HEK293 (cell line): ENCODE results near the gene SPPL2C.

ENCODE experiments used
- CTCF ChIA-PET: fragments of 350-600 bp; formaldehyde crosslinking; extraction: SDS; loops from one replicate; lab custom pipeline; 2021; ENCODE audit warnings: antibody characterized with exemption; lab: Yijun Ruan, JAX
- POLR2A ChIA-PET: fragments of 300-600 bp; formaldehyde crosslinking; extraction: SDS; loops from one replicate; lab custom pipeline; 2020; ENCODE audit warnings: antibody characterized with exemption, inconsistent platforms; lab: Yijun Ruan, JAX
- H3K27ac ChIP-seq: fragments of 200-500 bp; sonication (Bioruptor generic); 2 replicates; pipeline ENCODE4 v1.5.1; 2014; ENCODE audit warnings: low read depth, low read length, control low read depth, inconsistent platforms; ENCODE audit errors: extremely low read depth
- H3K36me3 ChIP-seq, 2 experiments: fragments of 200-500 bp in 1 of 2; sonication (Bioruptor generic) in 1 of 2; 1 replicate in 1 of 2; 2 replicates in 1 of 2; pipeline ENCODE4 v1.5.1; 2014 to 2017; ENCODE audit warnings: inconsistent platforms in 2 of 2, low read length in 2 of 2; ENCODE audit not compliant: control insufficient read depth in 2 of 2, insufficient read depth in 1 of 2
- H3K4me1 ChIP-seq: fragments of 200-500 bp; sonication (Bioruptor generic); 2 replicates; pipeline ENCODE4 v1.5.1; 2014; ENCODE audit warnings: mild to moderate bottlenecking, low read length, inconsistent platforms; ENCODE audit not compliant: control insufficient read depth, insufficient read depth
- H3K4me3 ChIP-seq: 2 replicates; pipeline ENCODE4 v1.5.1; 2011; ENCODE audit warnings: low read depth, mild to moderate bottlenecking, control low read depth, low read length, moderate library complexity
- H3K9me3 ChIP-seq: fragments of 200-500 bp; sonication (Bioruptor generic); 2 replicates; pipeline ENCODE4 v1.5.1; 2014; ENCODE audit warnings: low read depth, low read length, inconsistent platforms; ENCODE audit not compliant: control insufficient read depth, insufficient read depth
- AEBP2 ChIP-seq: fragments of 450-650 bp; formaldehyde crosslinking; IDR thresholded peaks from 2 replicates; pipeline ENCODE4 v1.5.1; 2016; ENCODE audit warnings: missing biosample characterization, missing genetic modification characterization, borderline replicate concordance
- BCL11B ChIP-seq: fragments of 450-650 bp; formaldehyde crosslinking; IDR thresholded peaks from 2 replicates; pipeline ENCODE4 v1.5.1; 2016; ENCODE audit warnings: low read depth, missing biosample characterization, missing genetic modification characterization
- HOXA7 ChIP-seq: sonication (generic); formaldehyde crosslinking; IDR thresholded peaks from 2 replicates; pipeline ENCODE4 v1.8.1; 2022; ENCODE audit warnings: missing genetic modification reagents, borderline replicate concordance
- KLF10 ChIP-seq: fragments of 450-650 bp; IDR thresholded peaks from 2 replicates; pipeline ENCODE4 v1.5.1; 2018; ENCODE audit warnings: missing biosample characterization, mild to moderate bottlenecking, missing genetic modification characterization
- PATZ1 ChIP-seq: fragments of 450-650 bp; formaldehyde crosslinking; IDR thresholded peaks from 2 replicates; pipeline ENCODE4 v1.5.1; 2016; ENCODE audit warnings: missing biosample characterization, missing genetic modification characterization
- SCRT2 ChIP-seq: fragments of 450-650 bp; formaldehyde crosslinking; IDR thresholded peaks from 2 replicates; pipeline ENCODE4 v1.5.1; 2016; ENCODE audit warnings: missing biosample characterization, missing genetic modification characterization
- SP7 ChIP-seq: fragments of 450-650 bp; formaldehyde crosslinking; IDR thresholded peaks from 2 replicates; pipeline ENCODE4 v1.5.1; 2016; ENCODE audit warnings: missing biosample characterization, missing genetic modification characterization
- ZBTB1 ChIP-seq: fragments of 450-650 bp; formaldehyde crosslinking; IDR thresholded peaks from 2 replicates; pipeline ENCODE4 v1.5.1; 2016; ENCODE audit warnings: missing biosample characterization, missing genetic modification characterization
- ZBTB49 ChIP-seq: fragments of 450-650 bp; formaldehyde crosslinking; IDR thresholded peaks from 2 replicates; pipeline ENCODE4 v1.5.1; 2016; ENCODE audit warnings: missing biosample characterization, missing genetic modification characterization, low read depth
- ZFHX2 ChIP-seq: fragments of 450-650 bp; formaldehyde crosslinking; conservative IDR thresholded peaks from 2 replicates; pipeline ENCODE4 v1.5.1; 2016; ENCODE audit warnings: missing biosample characterization, missing genetic modification characterization
- ZFP41 ChIP-seq: fragments of 450-650 bp; formaldehyde crosslinking; IDR thresholded peaks from 2 replicates; pipeline ENCODE4 v1.5.1; 2016; ENCODE audit warnings: missing biosample characterization, missing genetic modification characterization, borderline replicate concordance
- ZNF10 ChIP-seq: fragments of 450-650 bp; formaldehyde crosslinking; IDR thresholded peaks from 2 replicates; pipeline ENCODE4 v1.5.1; 2017; ENCODE audit warnings: missing biosample characterization, missing genetic modification characterization
- ZNF112 ChIP-seq: fragments of 450-650 bp; formaldehyde crosslinking; IDR thresholded peaks from 2 replicates; pipeline ENCODE4 v1.5.0; 2017; ENCODE audit warnings: missing biosample characterization, missing genetic modification characterization
- ZNF138 ChIP-seq: fragments of 450-650 bp; formaldehyde crosslinking; IDR thresholded peaks from 2 replicates; pipeline ENCODE4 v1.5.1; 2016; ENCODE audit warnings: missing biosample characterization, missing genetic modification characterization, borderline replicate concordance
- ZNF174 ChIP-seq: fragments of 450-650 bp; formaldehyde crosslinking; IDR thresholded peaks from 2 replicates; pipeline ENCODE4 v1.5.0; 2017; ENCODE audit warnings: missing biosample characterization, mild to moderate bottlenecking, missing genetic modification characterization
- ZNF239 ChIP-seq: fragments of 450-650 bp; formaldehyde crosslinking; IDR thresholded peaks from 2 replicates; pipeline ENCODE4 v1.5.1; 2016; ENCODE audit warnings: missing biosample characterization, missing genetic modification characterization
- ZNF292 ChIP-seq: fragments of 450-650 bp; formaldehyde crosslinking; IDR thresholded peaks from 2 replicates; pipeline ENCODE4 v1.5.1; 2016; ENCODE audit warnings: low read depth, missing biosample characterization, missing genetic modification characterization, borderline replicate concordance
- ZNF354C ChIP-seq: fragments of 450-650 bp; formaldehyde crosslinking; IDR thresholded peaks from 2 replicates; pipeline ENCODE4 v1.5.1; 2016; ENCODE audit warnings: missing biosample characterization, missing genetic modification characterization, low read depth, borderline replicate concordance
- ZNF404 ChIP-seq: fragments of 450-650 bp; formaldehyde crosslinking; IDR thresholded peaks from 2 replicates; pipeline ENCODE4 v1.5.1; 2017; ENCODE audit warnings: missing biosample characterization, missing genetic modification characterization
- ZNF449 ChIP-seq: fragments of 450-650 bp; formaldehyde crosslinking; IDR thresholded peaks from 2 replicates; pipeline ENCODE4 v1.5.1; 2017; ENCODE audit warnings: missing biosample characterization, mild to moderate bottlenecking, missing genetic modification characterization, moderate library complexity
- ZNF514 ChIP-seq: fragments of 450-650 bp; formaldehyde crosslinking; IDR thresholded peaks from 2 replicates; pipeline ENCODE4 v1.5.1; 2016; ENCODE audit warnings: missing biosample characterization, missing genetic modification characterization
- ZNF560 ChIP-seq: fragments of 450-650 bp; formaldehyde crosslinking; IDR thresholded peaks from 2 replicates; pipeline ENCODE4 v1.5.1; 2017; ENCODE audit warnings: missing biosample characterization, missing genetic modification characterization, borderline replicate concordance
- ZNF610 ChIP-seq: fragments of 450-650 bp; formaldehyde crosslinking; IDR thresholded peaks from 2 replicates; pipeline ENCODE4 v1.5.1; 2016; ENCODE audit warnings: missing biosample characterization, missing genetic modification characterization, borderline replicate concordance
- ZNF664 ChIP-seq: fragments of 450-650 bp; formaldehyde crosslinking; IDR thresholded peaks from 2 replicates; pipeline ENCODE4 v1.5.1; 2016; ENCODE audit warnings: missing biosample characterization, missing genetic modification characterization
- ZNF670 ChIP-seq: fragments of 450-650 bp; formaldehyde crosslinking; IDR thresholded peaks from 2 replicates; pipeline ENCODE4 v1.5.1; 2016; ENCODE audit warnings: missing biosample characterization, missing genetic modification characterization, low read depth
- ZNF707 ChIP-seq: fragments of 450-650 bp; formaldehyde crosslinking; IDR thresholded peaks from 2 replicates; pipeline ENCODE4 v1.5.1; 2016; ENCODE audit warnings: missing biosample characterization, missing genetic modification characterization
- ZNF791 ChIP-seq: fragments of 450-650 bp; formaldehyde crosslinking; IDR thresholded peaks from 2 replicates; pipeline ENCODE4 v1.5.1; 2016; ENCODE audit warnings: missing biosample characterization, missing genetic modification characterization
- ZNF843 ChIP-seq: fragments of 450-650 bp; formaldehyde crosslinking; IDR thresholded peaks from 2 replicates; pipeline ENCODE4 v1.5.1; 2016; ENCODE audit warnings: missing biosample characterization, missing genetic modification characterization
- ZSCAN18 ChIP-seq: fragments of 450-650 bp; formaldehyde crosslinking; IDR thresholded peaks from 2 replicates; pipeline ENCODE4 v1.5.1; 2016; ENCODE audit warnings: missing biosample characterization, missing genetic modification characterization

Gene SPPL2C

GRCh38 chr17:45888392-45888791, 43.7 kb downstream of the SPPL2C start:
- ChIA-PET CTCF (interaction anchor here (0.7 kb wide), 1 partner anchor 37 kb away, joined by 3 read pairs; no protein-coding TSS in a partner anchor), POLR2A (no interaction called here)
- Histone ChIP-seq H3K9me3 (no peaks in the 10 kb centered on the region), H3K27ac (no peak overlapping the region), H3K36me3 (no peaks in the 10 kb centered on the region), H3K4me3 (no peak overlapping the region), H3K4me1 (no peaks in the 10 kb centered on the region)
- TF ChIP-seq ZNF514 (tag by site-specific recombination) (no peak), ZNF610 (tag by site-specific recombination) (no peak), ZNF560 (tag by site-specific recombination) (no peak), ZNF112 (no peak), HOXA7 (CRISPR knock-in tag) (no peak), ZNF449 (tag by site-specific recombination) (no peak), ZNF174 (tag by site-specific recombination) (no peak), ZNF404 (tag by site-specific recombination) (no peak), ZSCAN18 (no peak), ZNF239 (tag by site-specific recombination) (no peak), KLF10 (no peak), SCRT2 (tag by site-specific recombination) (no peak), ZBTB1 (no peak), ZNF10 (tag by site-specific recombination) (no peak)

- POLR2A ChIA-PET = no interaction called here
- no peak for TF ChIP-seq ZNF354C (tag by site-specific recombination)
- TF ChIP-seq ZNF670 (tag by site-specific recombination) = no peak
- no peak for TF ChIP-seq ZNF707 (tag by site-specific recombination)
- no peak for TF ChIP-seq ZFP41
- no peak for TF ChIP-seq ZFHX2 (tag by site-specific recombination)
- TF ChIP-seq SP7 (tag by site-specific recombination) = no peak
- no peak for TF ChIP-seq ZNF791
- no peak for TF ChIP-seq BCL11B (tag by site-specific recombination)
- no peak for TF ChIP-seq ZNF292 (tag by site-specific recombination)
- TF ChIP-seq PATZ1 = no peak
- no peak for TF ChIP-seq ZBTB1
- no peak for TF ChIP-seq ZNF664
- no peak for TF ChIP-seq ZNF138 (tag by site-specific recombination)
- TF ChIP-seq AEBP2 (tag by site-specific recombination) = no peak
- no peak for TF ChIP-seq ZNF843 (tag by site-specific recombination)
- TF ChIP-seq ZBTB49 (tag by site-specific recombination) = no peak
Measured at GRCh38 chr17:45889579-45889978, 44.9 kb downstream of the SPPL2C start.

More at GRCh38 chr17:45889579-45889978, 44.9 kb downstream of the SPPL2C start:
- Histone ChIP-seq H3K9me3 (no peaks in the 10 kb centered on the region), H3K36me3 (no peaks in the 10 kb centered on the region), H3K27ac (no peak overlapping the region), H3K4me3 (no peak overlapping the region), H3K4me1 (0 out of 2 replicates have a peak, but pooled peaks cover 3% of the 10 kb centered on the region)
- CTCF ChIA-PET = interaction anchor here (0.8 kb wide), 1 partner anchor 59 kb away, joined by 4 read pairs; no protein-coding TSS in a partner anchor
